SHP77 treated with DMSO at 0.1 percent for 48 hours (cell line): ENCODE data around the gene EED.

ENCODE experiments used
- DNase-seq: peaks from one replicate; lab custom pipeline; 2025; lab: John Stamatoyannopoulos, UW

Gene EED, protein sequence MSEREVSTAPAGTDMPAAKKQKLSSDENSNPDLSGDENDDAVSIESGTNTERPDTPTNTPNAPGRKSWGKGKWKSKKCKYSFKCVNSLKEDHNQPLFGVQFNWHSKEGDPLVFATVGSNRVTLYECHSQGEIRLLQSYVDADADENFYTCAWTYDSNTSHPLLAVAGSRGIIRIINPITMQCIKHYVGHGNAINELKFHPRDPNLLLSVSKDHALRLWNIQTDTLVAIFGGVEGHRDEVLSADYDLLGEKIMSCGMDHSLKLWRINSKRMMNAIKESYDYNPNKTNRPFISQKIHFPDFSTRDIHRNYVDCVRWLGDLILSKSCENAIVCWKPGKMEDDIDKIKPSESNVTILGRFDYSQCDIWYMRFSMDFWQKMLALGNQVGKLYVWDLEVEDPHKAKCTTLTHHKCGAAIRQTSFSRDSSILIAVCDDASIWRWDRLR

DNA sequence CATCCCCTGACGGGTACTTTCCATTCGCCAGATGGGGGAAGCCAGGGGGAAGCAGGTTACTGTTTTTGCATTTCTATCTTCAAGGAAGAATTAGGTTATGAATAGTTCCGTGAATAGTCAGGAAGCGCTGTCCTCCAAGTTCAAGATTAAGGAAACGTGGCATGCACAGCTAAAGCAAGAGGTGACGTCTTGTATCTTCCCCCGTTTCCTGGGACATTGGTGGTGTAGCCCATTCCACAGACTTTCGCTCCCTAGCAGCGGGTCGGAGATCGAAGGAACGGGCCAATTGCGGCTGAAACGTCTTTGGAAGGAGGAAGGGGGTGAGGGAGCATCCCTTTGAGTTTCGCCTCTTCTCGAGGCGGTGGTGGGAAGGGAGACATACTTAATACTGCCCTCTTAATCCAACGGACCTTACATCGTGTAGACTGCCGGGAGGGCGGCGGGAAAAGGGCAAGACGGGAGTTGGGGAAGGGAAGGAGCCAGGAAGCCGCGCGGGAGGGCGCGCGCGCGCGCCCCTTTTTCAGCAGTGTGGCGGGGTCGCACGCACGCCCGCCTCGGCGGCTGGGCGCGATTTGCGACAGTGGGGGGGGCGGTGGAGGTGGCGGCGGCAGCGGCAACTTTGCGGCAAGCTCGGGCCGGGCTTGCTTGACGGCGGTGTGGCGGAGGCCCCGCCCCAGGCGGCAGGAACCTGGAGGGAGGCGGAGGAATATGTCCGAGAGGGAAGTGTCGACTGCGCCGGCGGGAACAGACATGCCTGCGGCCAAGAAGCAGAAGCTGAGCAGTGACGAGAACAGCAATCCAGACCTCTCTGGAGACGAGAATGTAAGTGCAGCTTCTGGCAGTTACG lies at the start of gene EED:
EED (plus strand) TSS at position 232 of the 847 bp plus-strand sequence; CDS start at position 709, 477 bp downstream.
- peak; percentile 93 for DNase-seq

DNA sequence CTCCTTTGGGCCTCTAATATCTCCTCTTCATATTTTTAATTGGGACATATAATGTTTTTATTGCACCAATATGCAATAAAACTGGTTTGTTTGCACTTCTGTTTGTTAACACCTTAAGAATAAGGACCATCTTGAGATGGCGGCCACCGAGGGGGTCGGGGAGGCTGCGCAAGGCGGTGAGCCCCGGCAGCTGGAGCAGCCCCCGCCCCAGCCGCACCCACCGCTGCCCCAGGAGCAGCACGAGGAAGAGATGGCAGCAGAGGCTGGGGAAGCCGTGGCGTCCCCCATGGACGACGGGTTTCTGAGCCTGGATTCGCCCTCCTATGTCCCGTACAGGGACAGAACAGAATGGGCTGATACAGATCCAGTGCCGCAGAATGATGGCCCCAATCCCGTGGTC lies 49.6 kb upstream of the EED start:
- DNase-seq: no peak

DNA sequence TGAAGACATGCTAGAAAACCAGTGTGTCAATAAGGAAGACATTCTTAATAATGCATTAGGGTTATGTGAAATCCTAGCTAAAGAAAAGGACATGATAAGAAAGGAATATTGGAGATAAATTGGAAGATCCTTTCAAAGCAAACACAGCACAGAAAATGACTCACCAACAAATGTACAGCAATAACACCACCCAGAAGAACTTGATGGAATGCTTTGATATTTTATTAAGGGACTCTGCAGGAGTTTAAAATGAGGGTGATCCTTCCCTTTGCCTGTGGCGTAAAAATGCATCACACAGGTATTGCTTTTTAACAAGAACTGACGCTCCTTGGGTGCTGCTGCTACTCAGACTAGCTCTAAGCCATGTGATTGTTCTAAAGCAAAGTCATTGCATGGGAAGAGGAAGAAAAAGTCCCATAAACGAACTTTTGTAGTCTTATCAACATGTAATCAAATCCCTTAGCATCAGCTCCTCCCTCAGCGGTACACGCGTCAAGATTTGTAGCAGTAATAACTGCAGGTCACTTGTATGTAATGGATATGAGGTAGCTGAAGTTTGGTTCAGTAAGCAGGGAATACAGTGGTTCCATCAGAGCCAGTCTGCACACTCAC lies 48.4 kb upstream of the EED start:
- no peak for DNase-seq

DNA sequence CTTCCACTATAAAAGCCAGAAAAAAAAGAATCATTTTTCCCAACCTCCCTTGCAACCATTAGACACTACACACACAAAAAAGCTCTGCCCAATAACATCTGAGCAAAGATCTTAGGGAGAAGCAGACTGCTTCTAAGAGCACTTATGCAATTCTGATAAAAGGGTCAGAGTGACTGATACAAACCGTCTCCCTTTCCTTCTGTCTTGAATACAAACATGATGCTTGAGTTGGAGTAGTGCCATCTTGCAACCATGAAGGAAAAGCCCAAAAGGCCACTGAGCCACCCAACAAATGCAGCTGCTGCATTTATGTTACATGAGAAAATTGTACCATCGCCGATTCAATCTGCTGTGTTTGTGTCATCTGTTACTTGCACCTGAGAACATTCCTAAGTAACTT lies 47.6 kb upstream of the EED start:
- DNase-seq: no peak

DNA sequence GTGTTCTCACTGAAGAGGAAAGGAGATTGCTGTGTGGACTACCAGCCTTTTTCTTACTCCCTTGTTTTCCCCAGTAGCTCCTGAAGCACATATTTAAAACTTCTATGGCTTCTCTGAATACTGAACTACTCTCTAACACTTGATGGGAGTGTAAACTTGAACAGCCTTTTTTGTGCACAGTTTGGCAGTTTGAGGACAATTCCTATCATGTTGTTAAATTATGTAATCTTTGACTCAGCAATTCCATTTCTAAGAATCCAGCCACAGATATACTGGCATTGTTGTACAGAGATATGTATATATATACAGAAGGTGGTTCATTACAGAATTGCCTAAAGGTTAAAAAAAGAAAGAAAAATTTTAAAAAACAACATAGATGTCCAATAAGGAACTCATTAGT lies 47.1 kb upstream of the EED start:
- DNase-seq: no peak

DNA sequence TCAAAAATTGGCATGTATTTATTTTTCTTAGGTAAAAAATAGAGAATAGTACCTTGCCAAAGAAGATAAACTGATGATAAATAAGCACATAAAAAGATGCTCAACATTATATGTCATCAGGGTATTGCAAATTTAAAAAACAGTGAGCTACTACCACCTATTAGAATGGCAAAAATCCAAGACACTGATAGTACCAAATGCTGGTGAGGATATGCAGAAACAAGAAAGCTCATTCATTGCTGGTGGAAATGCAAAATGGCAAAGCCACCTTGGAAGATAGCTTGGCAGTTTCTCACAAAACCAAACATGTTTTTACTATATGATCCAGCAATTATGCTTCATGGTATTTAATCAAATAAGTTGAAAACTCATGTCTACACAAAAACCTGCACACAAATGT lies 46.4 kb upstream of the EED start:
- no peak for DNase-seq

DNA sequence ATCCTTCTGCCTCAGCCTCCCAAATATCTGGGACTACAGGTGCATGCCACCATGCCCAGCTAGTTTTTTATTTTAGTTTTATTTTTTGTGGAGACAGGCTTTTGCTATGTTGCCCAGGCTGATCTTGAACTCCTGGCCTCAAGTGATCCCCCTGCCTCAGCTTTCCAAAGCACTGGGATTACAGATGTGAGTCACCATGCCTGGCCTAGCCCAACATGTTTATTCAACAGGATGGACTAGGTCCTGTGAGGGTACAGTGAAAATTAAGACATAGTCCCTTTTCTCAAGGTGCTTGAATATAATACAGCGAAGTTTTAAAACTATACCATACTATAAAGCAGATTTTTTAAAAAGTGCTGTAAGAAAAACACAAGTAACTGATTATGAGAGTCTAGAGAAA lies 45.2 kb upstream of the EED start:
- DNase-seq: no peak

DNA sequence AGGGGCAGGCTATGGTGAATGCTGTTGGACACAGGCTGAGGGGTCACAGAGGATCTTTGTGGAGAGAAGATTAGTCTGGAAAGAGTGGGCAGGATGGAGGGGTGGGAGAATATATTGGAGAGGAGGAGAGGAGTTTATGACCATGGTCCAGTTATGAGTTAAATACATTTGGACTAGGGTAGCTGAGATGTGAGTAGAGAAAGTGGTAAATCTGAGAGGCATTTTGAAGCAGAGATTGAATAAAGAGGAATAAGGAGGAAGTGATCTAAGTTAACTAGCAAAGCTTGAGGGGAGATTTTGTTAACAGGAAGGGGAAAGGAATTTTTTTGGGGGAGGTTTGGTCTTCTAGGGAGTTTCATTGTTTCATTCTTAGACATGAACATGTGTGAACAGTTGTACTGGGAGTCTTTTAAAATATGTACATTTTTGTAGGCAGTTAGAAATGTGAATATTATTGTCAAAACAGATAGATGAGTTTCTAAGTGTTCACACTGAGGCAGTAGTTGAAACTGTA lies 43.1 kb upstream of the EED start:
- DNase-seq: no peak

DNA sequence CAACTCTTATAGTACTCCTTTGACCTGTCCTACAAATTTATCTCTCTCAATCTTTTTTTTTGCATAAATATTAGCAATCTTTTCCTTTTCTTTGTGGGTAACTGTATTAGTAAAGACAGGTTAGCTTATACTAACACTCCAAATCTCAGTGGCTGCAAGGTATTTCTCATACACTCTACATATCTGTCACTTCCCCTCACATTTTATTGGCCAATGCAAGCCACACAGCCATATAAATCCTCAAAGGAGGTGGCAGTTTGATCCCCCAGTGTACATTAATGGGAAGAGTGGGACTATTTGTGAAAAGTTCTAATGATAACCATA lies 42.6 kb upstream of the EED start:
- no peak for DNase-seq

DNA sequence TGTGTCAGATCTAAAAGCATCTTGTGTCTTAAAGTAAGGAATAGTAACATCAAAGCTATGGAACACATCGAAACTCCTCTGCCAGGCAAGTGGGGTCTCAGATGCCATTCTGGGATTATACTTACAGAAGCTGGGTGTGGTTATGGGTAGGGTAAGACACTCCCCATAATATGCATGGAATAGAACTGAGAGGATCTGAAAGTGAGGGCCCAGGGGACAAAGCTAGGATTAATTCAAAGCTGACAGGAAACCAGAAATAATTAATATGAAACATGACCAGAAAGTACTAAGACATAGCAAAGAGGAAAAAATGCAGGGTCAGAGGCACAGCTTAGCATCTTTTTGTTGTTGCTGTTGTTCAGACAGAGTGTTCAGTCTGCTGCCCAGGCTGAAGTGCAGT lies 40.2 kb upstream of the EED start:
- DNase-seq: no peak

DNA sequence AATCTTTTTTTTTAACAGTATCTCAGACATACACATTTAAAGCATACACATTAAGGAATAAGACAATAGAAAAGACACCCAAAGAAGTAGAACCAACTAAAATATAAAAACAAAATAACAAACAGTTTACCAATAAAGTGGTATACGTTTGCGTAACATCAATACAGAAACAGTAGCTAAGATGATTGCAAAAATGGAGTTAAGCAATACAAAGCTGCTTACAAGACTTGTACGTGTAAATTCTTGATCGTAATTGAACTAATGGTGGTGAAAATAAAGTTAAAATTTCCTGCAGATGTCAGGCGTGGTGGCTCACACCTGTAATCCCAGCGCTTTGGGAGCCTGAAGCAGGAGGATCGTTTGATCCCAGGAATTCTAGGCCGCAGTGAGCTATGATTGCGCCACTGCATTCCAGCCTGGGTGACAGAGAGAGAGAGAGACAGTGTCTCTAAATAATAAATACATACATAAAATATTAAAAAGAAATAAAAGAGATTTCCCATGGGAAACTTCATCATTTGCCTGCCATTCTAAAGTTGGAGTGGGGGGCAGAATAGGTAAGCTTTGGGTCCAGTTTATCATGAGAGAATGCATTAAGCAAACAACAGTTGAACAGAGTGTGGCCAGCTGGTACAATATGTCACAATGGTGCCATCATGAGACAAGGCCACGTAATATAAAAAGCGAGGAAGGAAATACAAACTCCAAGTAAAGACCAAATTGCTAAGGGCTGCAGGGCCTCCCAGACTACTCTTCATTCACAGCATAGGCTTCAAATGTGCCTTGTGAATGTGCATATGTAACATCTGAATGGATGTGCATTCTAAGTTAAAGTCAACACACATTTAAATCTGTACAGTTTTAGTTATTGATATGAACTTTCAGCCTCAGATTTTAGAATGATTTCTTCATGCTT lies 38.9 kb upstream of the EED start:
- no peak for DNase-seq

DNA sequence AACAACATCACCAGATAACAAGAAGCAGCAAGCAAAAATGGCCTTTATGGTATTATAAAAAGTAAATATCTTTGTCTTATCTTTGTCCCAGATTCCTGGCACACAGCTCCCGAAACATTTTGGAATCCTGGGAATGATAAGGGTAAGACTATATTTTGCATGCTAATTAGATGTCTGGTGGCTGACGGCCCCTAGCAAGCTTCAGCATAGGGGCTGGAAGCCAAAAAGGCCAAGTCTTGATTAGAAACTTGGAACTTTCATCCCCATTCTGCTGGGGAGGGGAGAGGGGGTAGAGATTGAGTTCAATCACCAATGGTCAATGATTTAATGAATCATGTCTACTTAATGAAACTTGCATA lies 38.2 kb upstream of the EED start:
- no peak for DNase-seq

DNA sequence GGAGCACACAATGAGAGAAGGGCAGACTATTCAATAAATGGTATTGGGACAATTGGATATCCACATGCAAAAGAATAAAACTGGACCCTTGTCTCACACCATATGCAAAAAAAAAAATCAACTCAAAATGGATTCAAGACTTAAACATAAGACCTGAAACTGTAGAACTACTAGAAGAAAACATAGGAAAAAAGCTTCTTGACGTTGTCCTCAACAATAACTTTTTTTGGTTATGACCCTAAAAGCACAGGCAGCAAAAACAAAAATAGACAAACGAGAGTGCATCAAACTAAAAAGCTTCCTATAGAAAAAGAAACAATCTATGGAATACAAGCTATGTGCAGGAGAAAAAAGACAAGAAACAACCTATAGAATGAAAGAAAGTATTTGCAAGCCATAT lies 37.1 kb upstream of the EED start:
- DNase-seq: no peak

DNA sequence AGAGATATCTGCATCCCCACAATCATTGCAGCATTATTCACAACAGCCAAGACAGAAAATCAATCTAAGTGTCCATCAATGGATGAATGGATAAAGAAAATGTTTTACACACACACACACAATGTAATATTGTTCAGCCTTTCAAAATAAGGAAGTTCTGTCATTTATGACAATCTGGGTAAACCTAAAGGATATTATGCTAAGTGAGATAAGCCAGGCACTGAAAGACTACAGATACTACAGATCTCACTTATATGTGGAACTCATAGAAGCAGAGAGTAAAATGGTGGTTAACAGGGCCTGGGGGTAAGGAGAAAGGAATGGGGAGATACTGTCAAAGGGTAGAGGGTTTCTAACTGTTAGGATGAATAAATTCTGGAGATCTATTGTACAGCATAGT lies 36.0 kb upstream of the EED start:
- no peak for DNase-seq

DNA sequence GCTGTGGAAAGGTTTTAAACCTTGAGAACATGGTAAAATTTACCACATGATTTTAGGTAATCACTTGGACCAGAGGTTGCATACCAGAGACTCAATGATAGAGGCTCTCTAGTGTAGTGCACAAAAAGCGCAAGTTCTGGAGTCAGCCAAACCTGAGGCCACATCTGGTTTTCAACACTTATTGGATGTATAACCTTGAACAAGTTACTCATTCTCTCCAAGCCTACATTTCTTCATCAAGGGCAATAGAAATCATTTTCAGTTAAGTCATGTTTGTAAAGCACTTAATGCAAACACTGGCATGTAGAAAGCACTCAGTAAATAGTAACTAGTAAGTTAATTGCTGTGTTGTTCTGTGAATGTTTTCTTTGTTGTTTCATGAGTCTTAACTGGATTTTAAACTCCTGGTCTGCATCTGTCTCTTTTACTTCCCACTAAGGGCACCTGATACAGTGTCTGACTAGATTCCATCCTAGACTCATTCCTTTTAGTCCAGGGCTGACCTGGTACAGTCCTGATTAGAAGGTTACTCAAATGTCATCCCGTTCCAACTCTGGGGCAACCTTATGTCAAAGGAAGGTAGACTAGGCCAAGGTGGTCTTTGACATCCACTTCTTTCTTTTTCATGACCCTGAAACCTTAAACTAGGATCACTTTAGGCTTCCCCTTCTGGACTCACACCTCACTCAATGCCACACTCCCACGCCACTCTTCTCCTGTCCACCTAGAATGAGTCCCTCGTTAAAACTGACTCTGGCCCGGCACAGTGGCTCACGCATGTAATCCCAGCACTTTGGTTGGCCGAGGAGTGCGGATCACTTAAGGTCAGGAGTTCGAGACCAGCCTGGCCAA lies 34.5 kb upstream of the EED start:
- no peak for DNase-seq

DNA sequence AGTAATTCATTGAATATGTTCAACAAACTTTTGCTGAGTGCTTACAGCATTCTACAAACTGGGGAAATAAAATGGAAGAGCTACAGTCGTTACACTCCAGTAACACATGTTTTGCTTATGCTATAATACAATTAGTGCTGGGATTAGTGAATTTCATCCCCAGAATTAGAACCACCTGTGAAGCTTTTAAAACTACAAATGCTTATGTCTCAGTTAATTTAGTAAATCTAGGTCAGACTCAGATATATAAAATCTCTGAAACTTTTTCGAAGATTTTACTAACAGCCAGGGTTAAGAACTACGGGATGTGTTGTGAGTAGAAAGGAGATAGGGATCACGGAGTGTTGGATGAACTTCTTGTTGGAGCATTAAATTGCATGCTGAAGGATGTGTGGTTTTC lies 33.7 kb upstream of the EED start:
- no peak for DNase-seq

DNA sequence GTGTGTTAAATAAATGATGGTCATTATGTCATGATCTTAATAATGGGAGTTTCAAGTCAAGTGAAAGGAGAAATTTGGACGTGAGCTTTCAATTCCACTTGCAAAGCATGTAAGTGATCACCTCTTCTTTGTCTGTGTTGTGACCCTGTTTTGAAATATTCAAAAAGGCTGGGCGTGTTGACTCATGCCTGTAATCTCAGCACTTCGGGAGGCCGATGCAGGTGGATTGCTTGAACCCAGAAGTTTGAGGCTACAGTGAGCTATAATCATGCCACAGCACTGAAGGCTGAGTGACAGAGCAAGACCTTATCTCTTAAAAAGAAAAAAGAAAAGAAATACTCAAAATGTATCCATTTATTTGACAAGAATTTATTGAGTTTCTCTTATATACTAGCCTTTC lies 32.9 kb upstream of the EED start:
- no peak for DNase-seq

DNA sequence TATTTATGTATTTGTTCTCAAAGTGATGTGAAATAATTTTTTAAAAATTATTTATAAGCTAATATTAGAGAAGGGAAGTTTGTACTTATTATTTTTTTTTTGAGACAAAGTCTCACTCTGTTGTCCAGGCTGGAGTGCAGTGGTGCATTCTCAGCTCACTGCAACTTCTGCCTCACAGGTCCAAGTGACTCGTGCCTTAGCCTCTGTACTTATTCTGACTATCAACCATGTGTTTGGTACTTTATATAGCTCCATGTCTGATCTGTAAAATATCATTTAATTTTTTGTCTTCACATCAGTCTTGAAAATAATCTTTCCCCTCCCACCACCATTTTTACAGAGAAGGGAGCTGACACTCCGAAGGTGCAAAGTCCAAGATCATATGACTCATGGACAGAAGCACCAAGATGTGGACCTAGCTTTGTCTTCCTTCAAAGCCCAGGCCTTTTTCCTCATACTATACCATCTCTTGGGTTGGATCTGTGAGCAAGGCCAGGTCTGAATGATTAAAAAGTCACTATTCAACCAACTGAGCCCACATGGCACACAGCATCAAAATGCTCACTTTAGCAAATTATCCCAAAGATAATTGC lies 32.4 kb upstream of the EED start:
- no peak for DNase-seq

DNA sequence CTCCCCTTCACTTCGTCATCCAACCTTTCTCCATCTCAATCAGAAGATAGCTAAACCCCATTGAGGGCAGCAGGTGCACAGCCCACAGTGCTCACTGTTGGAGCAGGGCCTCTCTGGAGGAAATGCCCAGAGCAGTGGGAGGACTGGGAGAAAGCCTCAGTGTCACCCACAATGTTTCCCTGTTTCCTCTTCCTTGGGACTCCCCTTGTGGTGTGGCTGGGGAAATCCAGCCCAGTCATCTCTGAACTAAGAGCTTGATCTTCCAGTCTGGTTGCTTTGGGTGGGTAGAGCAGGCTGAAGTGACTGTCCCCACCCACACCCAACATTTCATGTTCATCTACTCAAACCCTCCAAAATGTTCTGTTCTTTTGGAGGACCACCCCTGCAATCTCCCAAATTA lies 29.8 kb upstream of the EED start:
- DNase-seq: no peak
